ENCODE results near the gene STKLD1. TPM values are rescaled to one million over a fixed set of nuclear protein-coding genes. Genes with fewer than 3 reads are reported as not detected.
"Not testable (repeated sequence)": the region's sequence is repeated elsewhere in the genome, so short reads cannot be mapped to it uniquely, and the experiment has no call there.

Gene STKLD1
- total RNA-seq, 3 donors from 2014 or later = 0.41 to 1.4 (median 1.3) TPM

DNA sequence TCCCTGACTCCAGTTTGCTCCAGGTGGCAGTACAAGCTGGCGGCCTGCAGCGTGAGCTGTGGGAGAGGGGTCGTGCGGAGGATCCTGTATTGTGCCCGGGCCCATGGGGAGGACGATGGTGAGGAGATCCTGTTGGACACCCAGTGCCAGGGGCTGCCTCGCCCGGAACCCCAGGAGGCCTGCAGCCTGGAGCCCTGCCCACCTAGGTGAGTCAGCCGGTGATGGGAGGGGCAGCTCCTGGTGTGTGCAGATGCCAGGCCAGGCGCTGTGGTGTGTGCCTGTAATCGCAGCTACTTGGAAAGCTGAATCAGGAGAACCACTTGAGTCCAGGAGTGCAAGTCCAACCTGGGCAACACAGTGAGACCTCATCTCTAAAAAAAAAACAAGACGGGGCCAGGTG lies 73.6 kb downstream of the STKLD1 start:
- Histone ChIP-seq H3K9me3 (no peaks in the 10 kb centered on the region), H3K36me3 (ENCODE audit: low read depth) (no peaks in the 10 kb centered on the region), H3K4me1 (ENCODE audit: low read depth) (no peaks in the 10 kb centered on the region), H3K4me3 (no peak overlapping the region)
- intact Hi-C loops (cut with DNase I, micrococcal nuclease) = no loop called here
- no peak for TF ChIP-seq CTCF (IDR thresholded peaks at IDR 0.05)
- peak in 2 of 3 donors; percentile 48 to 71 for DNase-seq
- peak; percentile 91 for ATAC-seq

DNA sequence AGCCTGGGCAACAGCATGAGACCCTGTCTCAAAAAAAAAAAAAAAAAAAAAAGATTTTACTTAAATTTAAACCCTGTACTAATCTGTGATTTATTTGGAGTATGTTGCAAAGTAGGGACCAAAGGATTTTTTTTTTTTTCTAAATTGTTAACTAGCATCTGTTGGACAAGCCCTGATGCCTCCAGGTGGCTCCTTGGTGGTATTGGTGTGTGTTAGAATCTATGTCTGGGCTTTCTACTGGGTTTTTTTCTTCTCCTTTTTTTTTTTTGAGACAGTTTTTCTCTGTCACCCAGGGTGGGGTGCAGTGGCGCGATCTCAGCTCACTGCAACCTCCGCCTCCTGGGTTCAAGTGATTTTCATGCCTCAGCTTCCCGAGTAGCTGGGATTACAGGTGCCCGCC lies 75.7 kb downstream of the STKLD1 start:
- H3K36me3 ChIP-seq (ENCODE audit: low read depth); intact Hi-C loops (cut with DNase I, micrococcal nuclease); ATAC-seq; H3K4me1 ChIP-seq (ENCODE audit: low read depth); H3K4me3 ChIP-seq; H3K9me3 ChIP-seq; DNase-seq: not testable (repeated sequence)

GRCh38 chr9:133452562-133452961 lies 76.4 kb downstream of the STKLD1 start:
- intact Hi-C loops (cut with DNase I, micrococcal nuclease) = no loop called here
- TF ChIP-seq CTCF (IDR thresholded peaks at IDR 0.05) = no peak
- H3K4me3 ChIP-seq = no peak overlapping the region
- no peaks in the 10 kb centered on the region for H3K36me3 ChIP-seq (ENCODE audit: low read depth)
- no peaks in the 10 kb centered on the region for H3K4me1 ChIP-seq (ENCODE audit: low read depth)
- no peaks in the 10 kb centered on the region for H3K9me3 ChIP-seq
- no peak for ATAC-seq
- DNase-seq = no peak

DNA sequence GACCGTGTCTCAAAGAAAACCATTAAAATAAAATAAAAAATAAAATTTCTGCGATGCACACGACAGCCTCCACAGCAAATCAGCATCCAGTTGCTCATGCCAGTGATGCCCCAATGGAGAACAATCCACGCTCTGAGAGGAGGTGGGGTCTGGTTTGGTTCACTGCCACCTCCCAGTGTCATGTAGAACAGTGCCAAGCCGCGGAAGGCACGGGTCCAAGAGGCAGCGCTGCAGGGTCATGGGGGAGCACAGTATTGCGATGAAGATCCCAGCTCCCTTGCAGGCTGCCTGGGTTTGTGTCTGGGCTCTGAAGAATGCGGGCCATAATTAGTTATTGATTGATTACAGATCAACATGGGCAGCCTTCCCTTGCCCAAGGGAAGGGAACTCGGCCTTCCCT lies 77.5 kb downstream of the STKLD1 start:
- no peak for TF ChIP-seq CTCF (IDR thresholded peaks at IDR 0.05)

GRCh38 chr9:133454325-133454724 lies 78.2 kb downstream of the STKLD1 start:
- H3K4me1 ChIP-seq (ENCODE audit: low read depth) = peaks cover 6% of the 10 kb centered on the region
- H3K4me3 ChIP-seq = no peak overlapping the region
- TF ChIP-seq CTCF (IDR thresholded peaks at IDR 0.05) = no peak
- DNase-seq (no peak), ATAC-seq (no peak)
- intact Hi-C loops (cut with DNase I, micrococcal nuclease) = no loop called here
- no peaks in the 10 kb centered on the region for H3K36me3 ChIP-seq (ENCODE audit: low read depth)
- H3K9me3 ChIP-seq = no peaks in the 10 kb centered on the region

More for the DNA sequence above, 77.5 kb downstream of the STKLD1 start:
- DNase-seq (no peak), ATAC-seq (no peak)
- Histone ChIP-seq H3K9me3 (no peaks in the 10 kb centered on the region), H3K36me3 (ENCODE audit: low read depth) (no peaks in the 10 kb centered on the region), H3K4me3 (no peak overlapping the region), H3K4me1 (ENCODE audit: low read depth) (no peaks in the 10 kb centered on the region)
- intact Hi-C loops (cut with DNase I, micrococcal nuclease) = no loop called here

DNA sequence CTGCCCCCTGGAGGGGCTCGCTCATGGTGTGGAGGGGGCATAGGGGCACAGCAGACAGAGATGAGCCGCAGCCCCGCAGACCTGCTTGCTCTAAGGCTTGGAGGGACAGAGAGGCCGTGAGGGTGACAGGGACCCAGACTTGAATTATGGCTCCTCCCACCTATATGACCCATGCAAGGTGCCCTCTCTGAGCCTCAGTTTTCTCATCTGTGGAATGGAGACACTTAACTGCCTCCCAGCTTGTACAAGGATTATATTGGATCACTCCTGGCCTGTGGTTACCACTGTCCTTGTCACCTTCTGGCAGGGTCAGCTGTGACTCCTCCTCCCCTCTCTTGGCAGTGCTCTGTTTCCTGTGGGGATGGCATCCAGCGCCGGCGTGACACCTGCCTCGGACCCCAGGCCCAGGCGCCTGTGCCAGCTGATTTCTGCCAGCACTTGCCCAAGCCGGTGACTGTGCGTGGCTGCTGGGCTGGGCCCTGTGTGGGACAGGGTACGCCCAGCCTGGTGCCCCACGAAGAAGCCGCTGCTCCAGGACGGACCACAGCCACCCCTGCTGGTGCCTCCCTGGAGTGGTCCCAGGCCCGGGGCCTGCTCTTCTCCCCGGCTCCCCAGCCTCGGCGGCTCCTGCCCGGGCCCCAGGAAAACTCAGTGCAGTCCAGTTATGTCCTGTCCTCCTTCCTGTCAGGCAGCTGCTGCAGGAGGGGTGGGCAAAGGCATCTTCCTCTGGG lies 78.9 kb downstream of the STKLD1 start:
- no peak for ATAC-seq
- intact Hi-C loops (cut with DNase I, micrococcal nuclease) = no loop called here

More for the DNA sequence above, 78.9 kb downstream of the STKLD1 start:
- Histone ChIP-seq H3K36me3 (ENCODE audit: low read depth) (no peaks in the 10 kb centered on the region), H3K4me3 (no peak overlapping the region), H3K4me1 (ENCODE audit: low read depth) (peaks cover 7% of the 10 kb centered on the region), H3K9me3 (no peaks in the 10 kb centered on the region)
- no peak for DNase-seq
- TF ChIP-seq CTCF (IDR thresholded peaks at IDR 0.05) = no peak

Other genes with a start within 250 kb of the STKLD1 start
- gene GBGT1, start 212.5 kb upstream of the STKLD1 start, total RNA-seq = 10 to 100 TPM in 1 of 3 donors, 1 to 10 TPM in 2; 4.3 to 14.0 (median 8.6) TPM
- not detected for gene OBP2B, start 167.1 kb upstream of the STKLD1 start, total RNA-seq
- 100 to 1,000 TPM in 2 of 3 donors, 10 to 100 TPM in 1; 25.6 to 114 (median 102) TPM for gene ABO, start 101.2 kb upstream of the STKLD1 start, total RNA-seq
- gene SURF6, start 40.2 kb upstream of the STKLD1 start, total RNA-seq = 10 to 100 TPM; 23.7 to 24.7 (median 24.0) TPM
- 10 to 100 TPM; 19.8 to 33.6 (median 21.3) TPM for gene MED22, start 28.2 kb upstream of the STKLD1 start, total RNA-seq
- gene RPL7A, start 28.1 kb upstream of the STKLD1 start, total RNA-seq = 1,000 to 10,000 TPM; 1,420 to 1,482 (median 1,457) TPM
- 10 to 100 TPM; 45.4 to 63.0 (median 52.2) TPM for gene SURF1, start 19.9 kb upstream of the STKLD1 start, total RNA-seq
- 10 to 100 TPM in 2 of 3 donors, 1 to 10 TPM in 1; 8.7 to 15.0 (median 11.4) TPM for gene SURF2, start 19.8 kb upstream of the STKLD1 start, total RNA-seq
- gene SURF4, start 306 bp upstream of the STKLD1 start, total RNA-seq = 100 to 1,000 TPM; 117 to 165 (median 149) TPM
- 10 to 100 TPM; 18.7 to 26.0 (median 20.1) TPM for gene REXO4, start 41.6 kb downstream of the STKLD1 start, total RNA-seq
- gene ADAMTS13, start 46.0 kb downstream of the STKLD1 start, total RNA-seq = 1 to 10 TPM; 3.3 to 5.0 (median 3.6) TPM
- 10 to 100 TPM; 42.7 to 84.2 (median 54.1) TPM for gene CACFD1, start 83.6 kb downstream of the STKLD1 start, total RNA-seq
- gene SLC2A6, start 102.7 kb downstream of the STKLD1 start, total RNA-seq = 1 to 10 TPM; 2.6 to 5.3 (median 2.8) TPM
- not detected for gene MYMK, start 148.6 kb downstream of the STKLD1 start, total RNA-seq
- gene ADAMTSL2, start 158.3 kb downstream of the STKLD1 start, total RNA-seq = 1 to 10 TPM; 1.3 to 2.7 (median 1.5) TPM
- 1 to 10 TPM; 2.0 to 3.9 (median 3.8) TPM for gene FAM163B, start 233.0 kb downstream of the STKLD1 start, total RNA-seq

Data from mucosa of descending colon (tissue), 3 donors.